Stimulated activated CD8-positive, alpha-beta memory T cell treated with anti-CD3 and anti-CD28 coated beads, Interleukin-7, amount 100 ng/mL, for 4 hours (primary cell): Measurements from ENCODE around the gene LMBR1L.

Experiments
- DNase-seq, 2 donors: peaks; one replicate each; pipeline ENCODE4 v3.0.0-alpha.2; 2020; ENCODE audit warnings: low read depth in 2 of 2

Gene LMBR1L

GRCh38 chr12:49111206-49111605 lies 559 bp upstream of the LMBR1L start:
- no peak for DNase-seq

- no peak for DNase-seq
These were observed 795 bp downstream of the LMBR1L start for GRCh38 chr12:49109641-49110463.

- DNase-seq: no peak
These were observed 1.7 kb downstream of the LMBR1L start for GRCh38 chr12:49108958-49109404.

GRCh38 chr12:49105504-49106084 lies 5.1 kb downstream of the LMBR1L start:
- DNase-seq: no peak

GRCh38 chr12:49104822-49105221 lies 5.8 kb downstream of the LMBR1L start:
- DNase-seq: no peak

- DNase-seq: no peak
These were observed 10.3 kb downstream of the LMBR1L start for GRCh38 chr12:49100380-49100779.

- no peak for DNase-seq
These were observed 11.9 kb downstream of the LMBR1L start for GRCh38 chr12:49098703-49099102.

- DNase-seq: peak; percentile 27 to 51
These were observed 12.6 kb downstream of the LMBR1L start for GRCh38 chr12:49098035-49098451.

GRCh38 chr12:49097381-49097780 lies 13.3 kb downstream of the LMBR1L start:
- DNase-seq: no peak

- DNase-seq: no peak
These were observed 15.7 kb downstream of the LMBR1L start for GRCh38 chr12:49094975-49095365.

- no peak for DNase-seq
These were observed 16.3 kb downstream of the LMBR1L start, which contains the start of gene DHH for GRCh38 chr12:49094160-49094974. TSS of gene DHH (minus strand) at chr12:49094801. CDS start at chr12:49094512, 289 bp downstream.

GRCh38 chr12:49093792-49094159 lies 16.9 kb downstream of the LMBR1L start:
- DNase-seq: no peak

GRCh38 chr12:49092816-49093406 lies 17.7 kb downstream of the LMBR1L start:
- DNase-seq: no peak

GRCh38 chr12:49092086-49092815 lies 18.4 kb downstream of the LMBR1L start:
- DNase-seq: peak; percentile 29 to 45

- DNase-seq: no peak
These were observed 18.9 kb downstream of the LMBR1L start for GRCh38 chr12:49091836-49092085.

GRCh38 chr12:49091056-49091835 lies 19.4 kb downstream of the LMBR1L start:
- DNase-seq: no peak

GRCh38 chr12:49089821-49090773 lies 20.6 kb downstream of the LMBR1L start:
- DNase-seq: peak in 1 of 2 donors; percentile 17

- DNase-seq: no peak
These were observed 21.7 kb downstream of the LMBR1L start for GRCh38 chr12:49088932-49089330.

- peak; percentile 49 to 58 for DNase-seq
These were observed 22.3 kb downstream of the LMBR1L start for GRCh38 chr12:49088150-49088931.
